HepG2 (cell line): Measurements from ENCODE around the gene METTL22. TPM values are rescaled to one million over a fixed set of nuclear protein-coding genes. Genes with fewer than 3 reads are reported as not detected.

ENCODE experiments used
- ATAC-seq: fragments of 200-7000 bp; cut with Tn5 transposase; 3 replicates; pipeline ENCODE4 v1.9.1; 2020; ENCODE audit warnings: mild to moderate bottlenecking, moderate library complexity
- BruUV-seq: library from RNA; stranded (reverse); fragments of 400-500 nt; replicated peaks from 2 replicates; lab custom pipeline; 2021; lab: Mats Ljungman, UMichigan
- CTCF ChIA-PET: fragments of 300-600 bp; formaldehyde crosslinking; extraction: SDS; loops from one replicate; lab custom pipeline; 2021; ENCODE audit warnings: low total read pairs, inconsistent platforms, low intra/inter-chr PET ratio; lab: Yijun Ruan, JAX
- POLR2A ChIA-PET: fragments of 350-600 bp; sonication (Branson Sonifier 250); formaldehyde crosslinking; loops from one replicate; lab custom pipeline; 2020; ENCODE audit warnings: antibody characterized with exemption, inconsistent platforms; lab: Yijun Ruan, JAX
- DNase-seq: peaks from one replicate; pipeline ENCODE4 v3.0.0-alpha.2; 2015; ENCODE audit warnings: low spot score
- FAIRE-seq: peaks from 3 replicates; lab custom pipeline; 2011; peaks lifted over from hg19 to GRCh38; lab: Jason Lieb, UNC
- H2AFZ ChIP-seq: one replicate; pipeline ENCODE4 v1.6.1; 2011; ENCODE audit warnings: low read length, inconsistent platforms
- H3K27ac ChIP-seq: fragments of 300-600 bp; 3 replicates; pipeline ENCODE4 v1.8.0; 2011; ENCODE audit warnings: mixed run types, mild to moderate bottlenecking, mixed read lengths, low read length, inconsistent platforms; ENCODE audit not compliant: insufficient read depth; ENCODE audit errors: extremely low read length
- H3K27me3 ChIP-seq, 2 experiments: fragments of 200-600 bp in 1 of 2; 2 replicates in 1 of 2; 3 replicates in 1 of 2; pipeline versions ENCODE4 v1.6.0 to v1.8.0; 2011; ENCODE audit warnings: low read length in 2 of 2, mild to moderate bottlenecking in 2 of 2, moderate library complexity in 2 of 2, inconsistent platforms in 1 of 2; ENCODE audit not compliant: insufficient read depth in 2 of 2, control insufficient read depth in 1 of 2
- H3K36me3 ChIP-seq, 2 experiments: fragments of 200-600 bp in 1 of 2; replicated peaks in 1 of 2; 2 replicates in 1 of 2; 3 replicates in 1 of 2; pipeline versions ENCODE4 v1.5.1 to v1.8.0; 2011; ENCODE audit warnings: low read length in 2 of 2, inconsistent platforms in 1 of 2; ENCODE audit not compliant: insufficient read depth in 2 of 2, control insufficient read depth in 1 of 2
- H3K4me1 ChIP-seq: 2 replicates; pipeline ENCODE4 v1.5.1; 2012; ENCODE audit warnings: low read length, inconsistent platforms; ENCODE audit not compliant: insufficient read depth
- H3K4me2 ChIP-seq: 2 replicates; pipeline ENCODE4 v1.6.0; 2011; ENCODE audit warnings: low read depth, low read length, inconsistent platforms
- H3K4me3 ChIP-seq, 3 experiments: fragments of 200-600 bp in 1 of 3; sonication (generic), shearing (Covaris generic) in 1 of 3; replicated peaks in 1 of 3; 2 replicates each; pipeline ENCODE4 v1.5.1; 2011 to 2016; ENCODE audit warnings: low read length in 3 of 3, inconsistent platforms in 2 of 3, low read depth in 2 of 3, mild to moderate bottlenecking in 2 of 3, control low read depth in 1 of 3, mixed read lengths in 1 of 3; ENCODE audit not compliant: insufficient read depth in 1 of 3
- H3K79me2 ChIP-seq: one replicate; pipeline ENCODE4 v1.6.1; 2011; ENCODE audit warnings: low read length, inconsistent platforms; ENCODE audit not compliant: insufficient read depth
- H3K9ac ChIP-seq: 2 replicates; pipeline ENCODE4 v1.6.0; 2011; ENCODE audit warnings: mild to moderate bottlenecking, low read depth, low read length, inconsistent platforms; ENCODE audit not compliant: insufficient read depth
- H3K9me3 ChIP-seq: 2 replicates; pipeline ENCODE4 v1.5.1; 2012; ENCODE audit warnings: mild to moderate bottlenecking, low read length
- H4K20me1 ChIP-seq: 2 replicates; pipeline ENCODE4 v1.6.0; 2011; ENCODE audit warnings: inconsistent platforms, mild to moderate bottlenecking, low read length, moderate library complexity; ENCODE audit not compliant: insufficient read depth
- CC2D1A ChIP-seq: sonication (generic); formaldehyde crosslinking; IDR thresholded peaks from 2 replicates; pipeline ENCODE4 v1.8.1; 2023; ENCODE audit warnings: mild to moderate bottlenecking, missing genetic modification reagents
- CENPX ChIP-seq: sonication (generic); formaldehyde crosslinking; IDR thresholded peaks from 2 replicates; pipeline ENCODE4 v1.9.0; 2021; ENCODE audit warnings: mild to moderate bottlenecking, missing genetic modification reagents, moderate library complexity
- ELF3 ChIP-seq: IDR thresholded peaks from 2 replicates; pipeline ENCODE4 v1.6.1; 2016; ENCODE audit warnings: missing genetic modification reagents, missing compliant biosample characterization
- FOXP1 ChIP-seq, 2 experiments: fragments of 450-650 bp in 1 of 2; IDR thresholded peaks; 2 replicates each; pipeline ENCODE4 v1.6.1; 2017 to 2018; ENCODE audit warnings: antibody characterized with exemption in 1 of 2
- GFI1 ChIP-seq: sonication (generic); formaldehyde crosslinking; IDR thresholded peaks from 2 replicates; pipeline ENCODE4 v1.5.0; 2020; ENCODE audit warnings: missing genetic modification reagents, mild to moderate bottlenecking, borderline replicate concordance
- HINFP ChIP-seq: sonication (generic); formaldehyde crosslinking; IDR thresholded peaks from 2 replicates; pipeline ENCODE4 v1.4.0; 2020; ENCODE audit warnings: low read depth, mild to moderate bottlenecking, missing genetic modification reagents
- HNF4G ChIP-seq, 2 experiments: sonication (generic) in 1 of 2; formaldehyde crosslinking in 1 of 2; IDR thresholded peaks; 2 replicates each; pipeline versions ENCODE4 v1.4.0 to v1.6.1; 2011 to 2020; ENCODE audit warnings: borderline replicate concordance in 2 of 2, low read depth in 2 of 2, mild to moderate bottlenecking in 2 of 2, low read length in 1 of 2, missing genetic modification reagents in 1 of 2, moderate library complexity in 1 of 2
- JARID2 ChIP-seq: sonication (generic); formaldehyde crosslinking; IDR thresholded peaks from 2 replicates; pipeline ENCODE4 v1.8.1; 2023; ENCODE audit warnings: missing genetic modification reagents, inconsistent platforms; ENCODE audit not compliant: insufficient replicate concordance
- PHF21A ChIP-seq: sonication (generic); formaldehyde crosslinking; IDR thresholded peaks from 2 replicates; pipeline ENCODE4 v1.5.0; 2020; ENCODE audit warnings: mild to moderate bottlenecking, missing genetic modification reagents
- RFXAP ChIP-seq: sonication (generic); formaldehyde crosslinking; IDR thresholded peaks from 2 replicates; pipeline ENCODE4 v1.4.0; 2020; ENCODE audit warnings: missing genetic modification reagents, borderline replicate concordance
- XRCC5 ChIP-seq: fragments of 200-400 bp; formaldehyde crosslinking; optimal IDR thresholded peaks from 2 replicates; pipeline ENCODE3; 2017; ENCODE audit warnings: mild to moderate bottlenecking, low read length
- ZNF281 ChIP-seq: sonication (generic); formaldehyde crosslinking; IDR thresholded peaks from 2 replicates; pipeline ENCODE4 v1.4.0; 2020; ENCODE audit warnings: missing genetic modification reagents, borderline replicate concordance
- ZNF512 ChIP-seq: sonication (generic); formaldehyde crosslinking; IDR thresholded peaks from 2 replicates; pipeline ENCODE4 v1.4.0; 2020; ENCODE audit warnings: mild to moderate bottlenecking, missing genetic modification reagents
- ZNF589 ChIP-seq: sonication (generic); formaldehyde crosslinking; conservative IDR thresholded peaks from 2 replicates; pipeline ENCODE4 v1.8.0; 2022; ENCODE audit warnings: mild to moderate bottlenecking, moderate library complexity, missing genetic modification reagents
- ZNF773 ChIP-seq: sonication (generic); formaldehyde crosslinking; IDR thresholded peaks from 2 replicates; pipeline ENCODE4 v1.4.0; 2020; ENCODE audit warnings: missing genetic modification reagents, borderline replicate concordance
- whole genome bisulfite sequencing: methylation state at CpG from one replicate; pipeline ENCODE4 v1.1.6; 2017; ENCODE audit warnings: low lambda C conversion rate; 5-methylcytosine and 5-hydroxymethylcytosine counted together
- in situ Hi-C: cut with HindIII; loops from 2 replicates; pipeline ENCODE4 v1.10.0; 2017; ENCODE audit warnings: low pct_unique_long_range_greater_than_20kb; ENCODE audit not compliant: extremely low pct_ligation_motif_present
- intact Hi-C: fragments of 100-400 bp; cut with micrococcal nuclease; formaldehyde crosslinking; loops from one replicate; pipeline ENCODE4 v1.10.0; 2022; ENCODE audit not compliant: unreplicated experiment
- polyA plus RNA-seq, 8 experiments: library from polyadenylated mRNA; depleted of rRNA in 3 of 8; stranded (reverse) in 7 of 8; unstranded in 1 of 8; fragments of >200 nt; fragmentation: Illumina TruSeq in 4 of 8; extraction: Trizol in 4 of 8; gene quantifications; 2 replicates each; pipeline versions ENCODE4 v1.2.1 to v1.2.3, GENCODE V29; 2011 to 2016; ENCODE audit warnings: low read depth in 4 of 8, missing spikeins in 1 of 8, mixed read lengths in 1 of 8; ENCODE audit not compliant: insufficient read depth in 1 of 8
- total RNA-seq, 5 experiments: library from RNA; depleted of rRNA; stranded (reverse); fragments of >200 nt; fragmentation: Illumina TruSeq; extraction: Trizol; gene quantifications; 2 replicates each; pipeline ENCODE4 v1.2.3, GENCODE V29; 2016; ENCODE audit warnings: low read depth in 1 of 5

METTL22 gene
- total and polyA plus RNA-seq, 2 of the 13 experiments (the other 11 are each of a cell fraction or from before 2014, with no cell fraction given) = 36.2 to 94.8 TPM

GRCh38 chr16:8575399-8575798, 46.1 kb upstream of the METTL22 start (continued):
- no peak for TF ChIP-seq ZNF589 (CRISPR knock-in tag)

GRCh38 chr16:8576141-8577004, 45.1 kb upstream of the METTL22 start:
- H2AFZ ChIP-seq = no peak overlapping the region
- H3K27ac ChIP-seq = no peak overlapping the region
- ATAC-seq = no peak
- intact Hi-C loops (loop anchor here (10.0 kb wide), 1 partner anchor 558 kb away; no protein-coding TSS in a partner anchor), in situ Hi-C loops (no loop called here)
- ChIA-PET CTCF (no interaction called here), POLR2A (no interaction called here)
- H3K4me3 ChIP-seq = no peak overlapping the region
- no peak overlapping the region for H3K9ac ChIP-seq
- no peak for DNase-seq
- no peak for FAIRE-seq
- no peaks in the 10 kb centered on the region for H3K79me2 ChIP-seq
- peaks cover 47% of the 10 kb centered on the region for H3K4me1 ChIP-seq
- WGBS = 48% methylated on average over 4 of the region's 4 CpGs
- no peaks in the 10 kb centered on the region for H4K20me1 ChIP-seq
- no TSS peak for BruUV-seq
- H3K4me2 ChIP-seq = no peak overlapping the region
- peaks cover 0 to 15% of the 10 kb centered on the region in 2 experiments; a peak in 1 of 5 replicates for H3K27me3 ChIP-seq
- no peaks in the 10 kb centered on the region for H3K9me3 ChIP-seq
- no peak for TF ChIP-seq HNF4G (IDR thresholded peaks at IDR 0.05; ENCODE audit: borderline replicate concordance, low read depth, low read length)
- TF ChIP-seq HNF4G (CRISPR knock-in tag; IDR thresholded peaks at IDR 0.05; ENCODE audit: borderline replicate concordance, low read depth) = no peak
- no peak for TF ChIP-seq PHF21A
- no peak for TF ChIP-seq GFI1
- no peak for TF ChIP-seq FOXP1 (IDR thresholded peaks at IDR 0.05)
- no peak for TF ChIP-seq FOXP1 (CRISPR knock-in tag; IDR thresholded peaks at IDR 0.05)
- TF ChIP-seq CC2D1A (CRISPR knock-in tag) = no peak
- TF ChIP-seq XRCC5 = no peak
- TF ChIP-seq JARID2 (CRISPR knock-in tag) = no peak
- TF ChIP-seq RFXAP (CRISPR knock-in tag) = no peak
- TF ChIP-seq CENPX = no peak
- no peak for TF ChIP-seq ZNF773
- no peak for TF ChIP-seq ZNF512
- no peak for TF ChIP-seq HINFP (CRISPR knock-in tag)
- TF ChIP-seq ZNF281 (CRISPR knock-in tag) = no peak
- no peak for TF ChIP-seq ELF3
- TF ChIP-seq, all 625 proteins: peak for 0
- H3K36me3 ChIP-seq = no peaks in the 10 kb centered on the region
